Lung (tissue), 12 donors: ENCODE measurements around the gene PTMA. TPM values are rescaled to one million over a fixed set of nuclear protein-coding genes. Genes with fewer than 3 reads are reported as not detected.
A peak's percentile ranks its signal among the peaks of the same experiment; 100 is the strongest.

Experiments
- ATAC-seq: fragments of 200-7000 bp; cut with Tn5 transposase; one replicate; pipeline ENCODE4 v1.9.1; 2020; ENCODE audit warnings: moderate number of reproducible peaks; ENCODE audit not compliant: insufficient read depth, low FRiP score
- DNase-seq, 3 donors: peaks; one replicate each; pipeline ENCODE4 v3.0.0-alpha.2; 2013 to 2017
- H3K27ac ChIP-seq, 2 donors: one replicate each; pipeline ENCODE4 v1.5.1; 2013; ENCODE audit warnings: mild to moderate bottlenecking in 2 of 2, moderate library complexity in 2 of 2, control low read depth in 1 of 2, inconsistent platforms in 1 of 2, low read depth in 1 of 2, low read length in 1 of 2
- H3K27me3 ChIP-seq, 3 donors: one replicate each; pipeline ENCODE4 v1.5.1; 2013; ENCODE audit warnings: low read length in 2 of 3; ENCODE audit not compliant: control insufficient read depth in 3 of 3, insufficient read depth in 3 of 3
- H3K36me3 ChIP-seq, 4 donors: one replicate each; pipeline ENCODE4 v1.5.1; 2013; ENCODE audit warnings: low read length in 4 of 4, mild to moderate bottlenecking in 1 of 4, moderate library complexity in 1 of 4; ENCODE audit not compliant: control insufficient read depth in 4 of 4, insufficient read depth in 4 of 4
- H3K4me1 ChIP-seq, 5 donors: one replicate each; pipeline ENCODE4 v1.5.1; 2013; ENCODE audit warnings: low read length in 5 of 5, mild to moderate bottlenecking in 2 of 5, moderate library complexity in 1 of 5; ENCODE audit not compliant: control insufficient read depth in 5 of 5, insufficient read depth in 5 of 5
- H3K4me3 ChIP-seq: one replicate; pipeline ENCODE4 v1.5.1; 2013; ENCODE audit warnings: mild to moderate bottlenecking, control low read depth, moderate library complexity
- H3K9ac ChIP-seq, 2 donors: one replicate each; pipeline ENCODE4 v1.5.1; 2013; ENCODE audit warnings: low read length in 2 of 2, control low read depth in 1 of 2; ENCODE audit not compliant: insufficient read depth in 1 of 2
- H3K9me3 ChIP-seq, 4 donors: one replicate each; pipeline ENCODE4 v1.5.1; 2013; ENCODE audit warnings: low read length in 3 of 4, mild to moderate bottlenecking in 1 of 4, moderate library complexity in 1 of 4; ENCODE audit not compliant: control insufficient read depth in 4 of 4, insufficient read depth in 3 of 4
- WGBS, 2 donors: extraction: QIAGEN DNeasy Blood & Tissue Kit; methylation state at CpG; one replicate each; pipeline ENCODE4 v1.1.7; 2013; 5-methylcytosine and 5-hydroxymethylcytosine counted together
- polyA plus RNA-seq, 2 donors: library from polyadenylated mRNA; stranded (reverse); fragments of 200-250 nt; gene quantifications; one replicate each; pipeline ENCODE4 v1.2.1, GENCODE V29; 2013
- total RNA-seq, 2 donors: library from RNA; depleted of rRNA in 1 of 2; stranded (reverse); fragments of >200 nt in 1 of 2; gene quantifications; one replicate each; pipeline ENCODE4 v1.2.1, GENCODE V29; 2014 to 2021
- TF ChIP-seq, protein P1 (sequence below): IDR thresholded peaks from 2 replicates; pipeline ENCODE4 v1.5.1; 2012; ENCODE audit warnings: mild to moderate bottlenecking; ENCODE audit errors: control extremely low read depth, extremely low read depth
- donor health status: control.
- donor health status: control.
- donor health status: Bipolar disorder and iron deficiency.
- donor health status: healthy.
- donor health status: DM: yes; HTN: yes; CAD: no.

The PTMA gene
- total and polyA plus RNA-seq, 4 donors, result 755 to 1,655 (median 1,279) TPM

DNA sequence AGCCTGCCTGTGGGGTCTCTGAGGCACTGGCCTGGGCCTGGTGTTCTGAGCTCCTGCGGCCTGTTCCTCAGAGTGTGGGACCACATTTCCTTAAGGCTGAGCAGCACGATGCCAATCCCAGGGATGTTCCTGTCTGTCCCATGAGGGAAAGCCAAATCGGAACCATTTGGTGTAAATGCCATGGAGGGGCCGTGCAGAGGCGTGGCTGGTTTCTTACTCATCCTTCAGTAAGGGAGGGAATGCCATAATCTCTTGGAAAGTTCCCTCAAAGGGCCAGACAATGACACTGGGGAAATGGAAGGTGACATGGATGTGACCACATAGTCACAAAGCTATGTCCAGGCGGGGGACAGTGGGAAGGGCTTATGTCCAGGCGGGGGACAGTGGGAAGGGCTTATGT lies 14.4 kb upstream of the PTMA start:
- Histone ChIP-seq H3K4me3 (no peak overlapping the region), H3K36me3 (no peaks in the 10 kb centered on the region), H3K4me1 (no peaks in the 10 kb centered on the region), H3K9ac (no peak overlapping the region), H3K9me3 (no peaks in the 10 kb centered on the region), H3K27ac (no peak overlapping the region), H3K27me3 (no peaks in the 10 kb centered on the region)
- no peak for DNase-seq
- TF ChIP-seq, protein P1, sequence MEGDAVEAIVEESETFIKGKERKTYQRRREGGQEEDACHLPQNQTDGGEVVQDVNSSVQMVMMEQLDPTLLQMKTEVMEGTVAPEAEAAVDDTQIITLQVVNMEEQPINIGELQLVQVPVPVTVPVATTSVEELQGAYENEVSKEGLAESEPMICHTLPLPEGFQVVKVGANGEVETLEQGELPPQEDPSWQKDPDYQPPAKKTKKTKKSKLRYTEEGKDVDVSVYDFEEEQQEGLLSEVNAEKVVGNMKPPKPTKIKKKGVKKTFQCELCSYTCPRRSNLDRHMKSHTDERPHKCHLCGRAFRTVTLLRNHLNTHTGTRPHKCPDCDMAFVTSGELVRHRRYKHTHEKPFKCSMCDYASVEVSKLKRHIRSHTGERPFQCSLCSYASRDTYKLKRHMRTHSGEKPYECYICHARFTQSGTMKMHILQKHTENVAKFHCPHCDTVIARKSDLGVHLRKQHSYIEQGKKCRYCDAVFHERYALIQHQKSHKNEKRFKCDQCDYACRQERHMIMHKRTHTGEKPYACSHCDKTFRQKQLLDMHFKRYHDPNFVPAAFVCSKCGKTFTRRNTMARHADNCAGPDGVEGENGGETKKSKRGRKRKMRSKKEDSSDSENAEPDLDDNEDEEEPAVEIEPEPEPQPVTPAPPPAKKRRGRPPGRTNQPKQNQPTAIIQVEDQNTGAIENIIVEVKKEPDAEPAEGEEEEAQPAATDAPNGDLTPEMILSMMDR, result no peak
- WGBS, 2 donors, result 94 to 98% methylated on average over 7 of the region's 7 CpGs
- no peak for ATAC-seq

DNA sequence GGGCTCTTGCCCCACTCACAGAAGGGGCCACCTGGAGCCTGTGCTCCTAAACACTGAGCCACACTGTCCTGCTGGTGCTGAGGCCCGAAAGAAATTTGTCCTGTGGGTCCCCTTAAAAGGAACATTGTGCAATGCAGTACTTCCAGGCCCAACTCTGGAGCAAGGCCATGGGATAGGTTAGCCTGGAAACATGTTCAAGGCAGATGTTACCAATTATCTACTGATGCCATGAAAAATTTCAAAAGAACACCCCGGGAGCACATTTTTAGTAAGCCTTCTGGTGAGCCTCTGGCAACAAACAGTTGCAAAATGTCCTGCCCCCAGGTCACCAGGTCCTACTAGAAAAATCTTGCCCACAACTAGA lies 12.3 kb upstream of the PTMA start:
- Histone ChIP-seq H3K4me3 (no peak overlapping the region), H3K27ac (no peak overlapping the region), H3K9ac (no peak overlapping the region), H3K27me3 (no peaks in the 10 kb centered on the region), H3K9me3 (no peaks in the 10 kb centered on the region), H3K36me3 (no peaks in the 10 kb centered on the region), H3K4me1 (no peaks in the 10 kb centered on the region)
- TF ChIP-seq, protein P1, result no peak
- ATAC-seq, result no peak
- DNase-seq, result no peak
- 44 to 68% methylated on average over 2 of the region's 2 CpGs for WGBS, 2 donors

DNA sequence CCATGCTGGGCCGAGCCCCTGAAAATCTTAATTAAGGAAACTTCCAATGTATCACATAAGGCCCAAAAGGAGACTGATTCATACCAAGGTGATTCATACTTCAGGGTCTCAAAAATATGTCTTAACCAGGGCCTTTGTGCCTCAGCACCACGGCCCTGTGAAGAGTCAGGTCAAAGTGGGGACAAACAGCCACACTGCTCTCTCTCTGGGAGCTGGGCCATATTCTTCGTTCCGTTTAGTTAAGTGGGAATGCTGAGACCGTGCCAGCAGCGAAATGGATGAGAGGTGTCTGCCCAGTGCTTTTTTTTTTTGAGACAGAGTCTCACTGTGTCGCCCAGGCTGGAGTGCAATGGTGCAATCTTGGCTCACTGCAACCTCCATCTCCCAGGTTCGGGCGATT lies 9.3 kb upstream of the PTMA start:
- WGBS, 2 donors, result 70 to 83% methylated on average over 8 to 9 of the region's 9 CpGs
- Histone ChIP-seq H3K27ac (no peak overlapping the region), H3K4me3 (no peak overlapping the region), H3K9me3 (no peaks in the 10 kb centered on the region), H3K27me3 (no peaks in the 10 kb centered on the region), H3K36me3 (no peaks in the 10 kb centered on the region), H3K4me1 (peaks cover 0 to 8% (median 0%) of the 10 kb centered on the region in 5 donors), H3K9ac (no peak overlapping the region)
- TF ChIP-seq, protein P1, result no peak
- DNase-seq (peak; percentile 42 to 81 (median 69)), ATAC-seq (no peak)
